Keratinocyte (primary cell): ENCODE data around the gene CTNNA3.

ENCODE experiments used
- EZH2 ChIP-seq: IDR thresholded peaks from one replicate; pipeline ENCODE4 v1.6.1; 2012; ENCODE audit warnings: inconsistent platforms, mild to moderate bottlenecking, low read length, moderate library complexity
- TF ChIP-seq, protein P1 (sequence below), 3 experiments: IDR thresholded peaks in 1 of 3; conservative IDR thresholded peaks in 1 of 3; optimal IDR thresholded peaks in 1 of 3; 2 replicates in 2 of 3; 3 replicates in 1 of 3; pipeline versions ENCODE3 to v1.5.1; 2011; ENCODE audit warnings: low read length in 3 of 3, mild to moderate bottlenecking in 3 of 3, moderate library complexity in 2 of 3, control low read depth in 1 of 3, inconsistent platforms in 1 of 3; ENCODE audit not compliant: insufficient read depth in 2 of 3; ENCODE audit errors: extremely low read depth in 1 of 3

DNA sequence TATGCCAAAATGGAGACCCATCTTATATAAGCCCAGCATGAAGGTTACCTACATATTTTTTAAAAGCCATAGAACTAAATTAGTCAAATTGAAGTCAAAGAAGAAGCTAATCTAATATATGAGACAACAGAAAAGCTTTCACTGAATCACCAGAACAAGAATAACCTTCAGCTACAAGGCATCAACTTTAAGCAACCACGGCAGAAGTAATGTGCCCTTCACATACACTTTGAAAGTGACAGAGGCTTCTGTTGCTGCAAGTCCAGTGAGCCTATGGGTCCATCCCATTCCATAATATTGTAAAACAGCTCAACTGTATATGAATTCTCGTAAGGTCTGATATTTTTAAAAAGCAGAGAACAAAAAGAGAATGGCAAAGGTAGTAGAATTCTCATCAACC, 36.5 kb downstream of the CTNNA3 start:
- no peak for TF ChIP-seq EZH2
- TF ChIP-seq, protein P1, sequence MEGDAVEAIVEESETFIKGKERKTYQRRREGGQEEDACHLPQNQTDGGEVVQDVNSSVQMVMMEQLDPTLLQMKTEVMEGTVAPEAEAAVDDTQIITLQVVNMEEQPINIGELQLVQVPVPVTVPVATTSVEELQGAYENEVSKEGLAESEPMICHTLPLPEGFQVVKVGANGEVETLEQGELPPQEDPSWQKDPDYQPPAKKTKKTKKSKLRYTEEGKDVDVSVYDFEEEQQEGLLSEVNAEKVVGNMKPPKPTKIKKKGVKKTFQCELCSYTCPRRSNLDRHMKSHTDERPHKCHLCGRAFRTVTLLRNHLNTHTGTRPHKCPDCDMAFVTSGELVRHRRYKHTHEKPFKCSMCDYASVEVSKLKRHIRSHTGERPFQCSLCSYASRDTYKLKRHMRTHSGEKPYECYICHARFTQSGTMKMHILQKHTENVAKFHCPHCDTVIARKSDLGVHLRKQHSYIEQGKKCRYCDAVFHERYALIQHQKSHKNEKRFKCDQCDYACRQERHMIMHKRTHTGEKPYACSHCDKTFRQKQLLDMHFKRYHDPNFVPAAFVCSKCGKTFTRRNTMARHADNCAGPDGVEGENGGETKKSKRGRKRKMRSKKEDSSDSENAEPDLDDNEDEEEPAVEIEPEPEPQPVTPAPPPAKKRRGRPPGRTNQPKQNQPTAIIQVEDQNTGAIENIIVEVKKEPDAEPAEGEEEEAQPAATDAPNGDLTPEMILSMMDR (optimal IDR thresholded peaks at IDR 0.05 in 1 of 3, IDR thresholded peaks at IDR 0.05 in 1 of 3, conservative IDR thresholded peaks at IDR 0.05 in 1 of 3; ENCODE audit: extremely low read depth in 1 of 3, insufficient read depth in 2 of 3, low read length in 3 of 3) = no peak
